OCI-LY3 (cell line): Measurements from ENCODE around the gene TUBGCP6.

Experiments
- H2AFZ ChIP-seq: fragments of 200-600, 300-600 bp; shearing (Covaris generic); 2 replicates; pipeline ENCODE4 v1.6.0; 2014; ENCODE audit warnings: antibody characterized with exemption, low read depth, low read length
- H3K27ac ChIP-seq: fragments of 200-600, 300-600 bp; sonication (generic); 2 replicates; pipeline ENCODE4 v1.5.1; 2014; ENCODE audit warnings: mild to moderate bottlenecking, low read length, moderate library complexity, mixed read lengths
- H3K27me3 ChIP-seq: fragments of 200-600, 300-600 bp; sonication (generic); 2 replicates; pipeline ENCODE4 v1.6.1; 2014; ENCODE audit warnings: low read depth, low read length, mixed read lengths
- H3K36me3 ChIP-seq: fragments of 200-600, 300-600 bp; sonication (generic); replicated peaks from 2 replicates; pipeline ENCODE3; 2014; ENCODE audit warnings: low read depth, low read length, mixed read lengths
- H3K4me1 ChIP-seq: fragments of 300-600, 200-600 bp; sonication (generic); 2 replicates; pipeline ENCODE4 v1.6.1; 2014; ENCODE audit warnings: low read length, mixed read lengths
- H3K4me2 ChIP-seq: fragments of 200-600, 300-600 bp; sonication (generic); 2 replicates; pipeline ENCODE4 v1.6.1; 2014; ENCODE audit warnings: low read length, mixed read lengths
- H3K4me3 ChIP-seq: fragments of 300-600, 200-600 bp; sonication (generic); 2 replicates; pipeline ENCODE4 v1.5.1; 2014; ENCODE audit warnings: antibody characterized with exemption, mild to moderate bottlenecking, low read length, moderate library complexity
- H3K79me2 ChIP-seq: fragments of 300-600, 200-600 bp; shearing (Covaris generic); 2 replicates; pipeline ENCODE4 v1.6.1; 2014; ENCODE audit warnings: mild to moderate bottlenecking, low read length, mixed read lengths
- H3K9ac ChIP-seq: fragments of 300-600, 200-600 bp; shearing (Covaris generic); 2 replicates; pipeline ENCODE4 v1.6.0; 2014; ENCODE audit warnings: mild to moderate bottlenecking, low read length, moderate library complexity
- H3K9me3 ChIP-seq: fragments of 200-600, 300-600 bp; shearing (Covaris generic); 2 replicates; pipeline ENCODE4 v1.6.1; 2014; ENCODE audit warnings: low read length, mixed read lengths; ENCODE audit not compliant: insufficient read depth
- H4K20me1 ChIP-seq: fragments of 200-600, 300-600 bp; sonication (generic); 2 replicates; pipeline ENCODE4 v1.6.1; 2016; ENCODE audit warnings: low read length, mixed read lengths; ENCODE audit not compliant: insufficient read depth
- CTCF ChIP-seq: fragments of 200-600, 300-600 bp; sonication (generic); IDR thresholded peaks from 2 replicates; pipeline ENCODE4 v1.5.1; 2014; ENCODE audit warnings: antibody characterized with exemption, low read length, low read depth
- EZH2phosphoT487 ChIP-seq: fragments of 200-600 bp; shearing (Covaris generic); IDR thresholded peaks from 2 replicates; pipeline ENCODE4 v1.6.1; 2018; ENCODE audit warnings: antibody characterized with exemption, mixed run types, low read depth

The TUBGCP6 gene

DNA sequence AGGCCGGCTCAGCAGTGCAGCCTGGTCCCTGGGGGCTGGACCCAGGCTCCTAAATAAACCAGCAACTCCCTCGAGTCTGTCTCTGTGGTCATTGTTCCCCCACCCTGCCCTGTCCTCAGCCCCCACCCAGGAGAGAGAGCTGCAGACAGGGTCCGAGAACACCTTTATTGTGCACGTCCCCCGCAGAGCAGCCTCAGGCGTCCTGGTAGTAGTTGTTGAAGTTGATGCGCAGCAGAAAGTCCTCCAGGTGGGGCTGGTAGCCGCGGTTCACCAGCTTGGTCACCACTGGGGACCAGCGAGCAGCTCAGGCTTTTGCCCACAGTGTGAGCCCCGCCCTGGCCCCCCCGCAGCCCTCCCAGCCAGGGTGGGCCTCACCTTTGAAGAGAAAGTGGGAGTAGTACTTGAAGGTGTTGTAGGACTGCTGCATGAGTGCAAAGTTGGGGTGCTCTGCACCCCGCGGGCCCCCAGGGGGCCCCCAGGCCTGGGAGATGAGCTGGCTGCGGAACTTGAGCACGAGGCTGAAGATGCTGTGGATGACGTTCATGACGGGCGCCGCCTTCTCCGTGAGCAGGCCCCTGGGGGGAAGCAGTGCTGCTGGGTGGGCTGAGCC is 27.2 kb downstream of the TUBGCP6 start:
- H3K4me2 ChIP-seq, result no peak overlapping the region
- peaks cover 2% of the 10 kb centered on the region for H3K36me3 ChIP-seq
- no peaks in the 10 kb centered on the region for H4K20me1 ChIP-seq
- no peaks in the 10 kb centered on the region for H3K9me3 ChIP-seq
- no peak overlapping the region for H2AFZ ChIP-seq
- no peak overlapping the region for H3K27ac ChIP-seq
- no peaks in the 10 kb centered on the region for H3K27me3 ChIP-seq
- no peak overlapping the region for H3K9ac ChIP-seq
- peaks cover 5% of the 10 kb centered on the region; the same call in 1 of the 2 replicates for H3K79me2 ChIP-seq
- no peaks in the 10 kb centered on the region for H3K4me1 ChIP-seq
- H3K4me3 ChIP-seq, result no peak overlapping the region
- TF ChIP-seq EZH2phosphoT487 (no peak), CTCF (no peak)

GRCh38 chr22:50216684-50217520 is 27.9 kb downstream of the TUBGCP6 start:
- Histone ChIP-seq H3K27me3 (no peaks in the 10 kb centered on the region), H3K4me3 (no peak overlapping the region), H3K36me3 (peaks cover 2% of the 10 kb centered on the region), H3K4me2 (no peak overlapping the region), H4K20me1 (no peaks in the 10 kb centered on the region), H3K79me2 (peaks cover 5% of the 10 kb centered on the region; the same call in 1 of the 2 replicates), H2AFZ (no peak overlapping the region), H3K9me3 (no peaks in the 10 kb centered on the region), H3K9ac (no peak overlapping the region), H3K27ac (no peak overlapping the region), H3K4me1 (no peaks in the 10 kb centered on the region)
- TF ChIP-seq EZH2phosphoT487 (no peak), CTCF (no peak)

GRCh38 chr22:50216055-50216683 is 28.7 kb downstream of the TUBGCP6 start:
- no peak overlapping the region for H3K9ac ChIP-seq
- H3K4me2 ChIP-seq, result no peak overlapping the region
- H3K27me3 ChIP-seq, result no peaks in the 10 kb centered on the region
- TF ChIP-seq CTCF (no peak), EZH2phosphoT487 (no peak)
- peaks cover 5% of the 10 kb centered on the region; the same call in 1 of the 2 replicates for H3K79me2 ChIP-seq
- no peak overlapping the region for H3K27ac ChIP-seq
- no peak overlapping the region for H3K4me3 ChIP-seq
- H4K20me1 ChIP-seq, result no peaks in the 10 kb centered on the region
- H3K9me3 ChIP-seq, result no peaks in the 10 kb centered on the region
- H3K36me3 ChIP-seq, result peaks cover 2% of the 10 kb centered on the region
- H3K4me1 ChIP-seq, result no peaks in the 10 kb centered on the region
- no peak overlapping the region for H2AFZ ChIP-seq
